BLaER1 treated with 17β-estradiol and CSF1 and Interleukin-3, amounts not matched to agents 10 nM and 100 nM (cell line): ENCODE data around the gene STX1B.

ENCODE experiments used
- H3K27ac ChIP-seq, 11 experiments: shearing (Covaris generic); formaldehyde crosslinking; 2 replicates each; pipeline ENCODE4 v1.8.1; 2022
- H3K27me3 ChIP-seq, 11 experiments: shearing (Covaris generic); formaldehyde crosslinking; 2 replicates each; pipeline ENCODE4 v1.8.1; 2022
- H3K36me3 ChIP-seq, 11 experiments: shearing (Covaris generic); formaldehyde crosslinking; 2 replicates each; pipeline ENCODE4 v1.8.1; 2022
- H3K4me1 ChIP-seq, 10 experiments: shearing (Covaris generic); formaldehyde crosslinking; 2 replicates each; pipeline ENCODE4 v1.8.1; 2022
- H3K4me2 ChIP-seq, 11 experiments: shearing (Covaris generic); formaldehyde crosslinking; 2 replicates each; pipeline ENCODE4 v1.8.1; 2022
- H3K4me3 ChIP-seq, 10 experiments: shearing (Covaris generic); formaldehyde crosslinking; 2 replicates each; pipeline ENCODE4 v1.8.1; 2022
- H3K9ac ChIP-seq, 11 experiments: shearing (Covaris generic); formaldehyde crosslinking; 2 replicates each; pipeline ENCODE4 v1.8.1; 2022
- H3K9me3 ChIP-seq, 11 experiments: shearing (Covaris generic); formaldehyde crosslinking; replicated peaks in 1 of 11; 2 replicates each; pipeline ENCODE4 v1.8.1; 2022
- H4K20me1 ChIP-seq, 11 experiments: shearing (Covaris generic); formaldehyde crosslinking; 2 replicates each; pipeline ENCODE4 v1.8.1; 2022
- Cebpa-rat ChIP-seq, 11 experiments: shearing (Covaris generic); IDR thresholded peaks; 2 replicates each; pipeline ENCODE4 v1.8.1; 2022

The STX1B gene

DNA sequence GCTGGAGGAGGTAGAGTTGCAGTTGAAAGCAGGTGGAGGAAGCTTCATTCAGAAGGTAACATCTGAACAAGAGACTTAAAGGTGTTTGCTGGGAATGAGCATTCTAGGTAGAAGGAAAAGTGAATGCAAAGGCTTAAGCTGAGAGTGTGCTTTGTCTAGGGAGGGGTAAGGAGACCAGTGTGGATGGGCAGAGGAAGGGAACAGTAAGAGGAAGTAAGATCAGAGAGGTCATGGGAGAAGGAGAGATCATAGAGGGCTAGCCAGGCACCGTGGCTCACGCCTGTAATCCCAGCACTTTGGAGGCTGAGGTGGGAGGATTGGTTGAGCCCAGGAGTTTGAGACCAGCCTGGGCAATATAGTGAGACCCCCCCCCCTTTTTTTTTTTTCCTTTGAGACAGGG is 26.3 kb upstream of the STX1B start:
- Histone ChIP-seq H3K4me3 (peak overlapping the region in 1 of 10 experiments; percentile 4; a peak in 1 of 20 replicates), H3K9ac (peak overlapping the region in 2 of 11 experiments; percentile 38 to 96; a peak in 3 of 22 replicates), H4K20me1 (peaks cover 7 to 55% (median 11%) of the 10 kb centered on the region in 11 experiments; a peak in 19 of 22 replicates), H3K4me1 (peaks cover 14 to 44% (median 30%) of the 10 kb centered on the region in 10 experiments), H3K4me2 (peak overlapping the region in 5 of 11 experiments; percentile 2 to 98 (median 90); a peak in 9 of 22 replicates), H3K9me3 (no peaks in the 10 kb centered on the region), H3K36me3 (peaks cover 46 to 68% (median 60%) of the 10 kb centered on the region in 11 experiments), H3K27ac (peak overlapping the region in 3 of 11 experiments; percentile 31 to 42 (median 37); a peak in 5 of 22 replicates), H3K27me3 (no peaks in the 10 kb centered on the region)
- TF ChIP-seq Cebpa-rat (IDR thresholded peaks at IDR 0.05), result no peak

DNA sequence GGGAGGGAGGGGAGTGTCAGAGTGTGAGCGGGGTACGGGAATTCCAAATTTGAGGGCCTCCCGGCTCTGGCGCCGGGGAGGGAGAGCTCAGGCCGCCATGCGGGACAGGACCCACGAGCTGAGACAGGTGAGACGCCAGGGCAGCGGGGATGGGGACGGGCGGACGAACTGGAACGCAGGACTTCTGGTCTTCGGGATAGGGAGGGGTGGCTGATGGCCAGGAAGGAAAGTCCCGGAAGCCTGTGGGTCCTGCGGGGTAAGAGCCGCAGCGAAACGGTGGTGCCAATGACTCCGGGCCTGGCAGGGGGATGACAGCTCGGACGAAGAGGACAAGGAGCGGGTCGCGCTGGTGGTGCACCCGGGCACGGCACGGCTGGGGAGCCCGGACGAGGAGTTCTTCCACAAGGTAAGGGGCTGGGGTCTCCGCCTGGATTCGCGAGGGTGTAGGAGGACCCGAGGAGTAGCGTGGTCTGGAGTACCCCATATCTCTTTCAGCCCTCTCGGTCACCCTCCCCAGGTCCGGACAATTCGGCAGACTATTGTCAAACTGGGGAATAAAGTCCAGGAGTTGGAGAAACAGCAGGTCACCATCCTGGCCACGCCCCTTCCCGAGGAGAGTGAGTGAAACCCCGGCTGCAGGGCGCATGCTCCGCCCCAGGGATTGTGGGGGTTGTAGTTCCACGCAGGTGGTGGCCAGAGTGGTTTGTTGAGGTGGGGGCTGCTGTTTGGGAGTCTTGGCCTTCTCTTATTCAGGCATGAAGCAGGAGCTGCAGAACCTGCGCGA is 23.5 kb upstream of the STX1B start:
- Histone ChIP-seq H3K4me2 (peak overlapping the region; percentile 81 to 98 (median 89)), H3K27ac (peak overlapping the region; percentile 91 to 99 (median 93))
- no peak for TF ChIP-seq Cebpa-rat (IDR thresholded peaks at IDR 0.05)

DNA sequence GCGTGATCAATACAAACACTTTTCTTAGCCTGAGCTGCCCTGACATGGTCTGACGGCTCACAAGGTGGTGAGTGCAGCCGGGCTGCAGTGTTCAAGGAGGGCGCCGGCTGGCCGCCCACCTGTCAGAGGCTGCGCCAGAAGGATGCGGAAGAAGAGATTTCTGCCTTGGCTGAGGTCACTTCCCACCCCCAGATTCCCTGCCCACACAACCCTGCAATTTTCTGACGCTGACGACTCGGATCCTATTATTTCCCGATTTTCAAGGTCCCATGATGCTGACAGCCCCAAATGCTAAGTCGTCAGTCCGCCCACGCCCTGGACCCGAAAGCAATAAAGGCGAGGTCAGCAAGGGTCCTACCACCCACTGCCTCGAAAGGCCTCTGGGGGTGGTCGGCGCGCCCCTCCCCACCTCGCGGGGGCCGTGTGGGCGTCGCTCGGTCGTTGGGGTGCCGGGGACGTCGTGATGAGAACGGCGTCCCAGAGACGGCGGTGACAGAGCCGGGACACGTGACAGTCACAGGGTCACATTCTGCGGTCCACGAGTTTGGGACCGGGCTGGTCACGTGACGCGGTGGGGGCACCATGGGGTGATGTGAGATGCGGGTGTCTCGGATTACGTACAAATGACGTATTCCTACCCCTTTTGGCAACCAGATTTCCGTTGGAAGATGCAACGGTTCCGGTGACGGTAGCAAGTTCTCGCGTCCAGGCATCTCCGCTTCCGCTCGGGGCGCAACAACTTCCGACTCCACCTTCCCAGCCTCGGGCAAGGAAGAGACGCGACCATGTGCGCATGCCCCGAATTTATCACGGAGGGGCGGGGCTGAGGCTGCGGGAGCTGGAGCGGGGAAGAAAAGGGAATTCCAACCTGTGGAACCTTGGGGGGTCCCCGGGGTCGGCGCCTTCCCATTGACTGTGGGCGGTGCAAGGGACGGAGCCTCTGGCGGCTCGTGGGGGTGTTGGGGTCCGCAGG is 22.6 kb upstream of the STX1B start, which contains the start of gene STX4:
TSS of gene STX4 (plus strand) at position 823 of the 973 bp plus-strand sequence. CDS start 248 bp downstream, outside the sequence.
- peak in 1 of 11 experiments; percentile 22; a peak in 1 of 22 replicates for TF ChIP-seq Cebpa-rat (IDR thresholded peaks at IDR 0.05)
- Histone ChIP-seq H4K20me1 (peaks cover 7 to 27% (median 11%) of the 10 kb centered on the region in 11 experiments; a peak in 18 of 22 replicates), H3K4me1 (peaks cover 14 to 68% (median 31%) of the 10 kb centered on the region in 10 experiments), H3K4me3 (peak within 1 kb of the TSS; percentile 76 to 99 (median 98)), H3K4me2 (peak within 1 kb of the TSS; percentile 81 to 98 (median 89)), H3K9me3 (no peaks in the 10 kb centered on the region), H3K36me3 (peaks cover 17 to 33% (median 26%) of the 10 kb centered on the region in 11 experiments; a peak in 20 of 22 replicates), H3K9ac (peak within 1 kb of the TSS; percentile 84 to 96 (median 89)), H3K27me3 (no peaks in the 10 kb centered on the region), H3K27ac (peak within 1 kb of the TSS; percentile 91 to 99 (median 93))

More for the DNA sequence above, 23.5 kb upstream of the STX1B start:
- Histone ChIP-seq H4K20me1 (peaks cover 7 to 36% (median 11%) of the 10 kb centered on the region in 11 experiments; a peak in 18 of 22 replicates), H3K27me3 (no peaks in the 10 kb centered on the region), H3K4me3 (peak overlapping the region; percentile 76 to 99 (median 98)), H3K9ac (peak overlapping the region; percentile 84 to 96 (median 89)), H3K4me1 (peaks cover 14 to 67% (median 31%) of the 10 kb centered on the region in 10 experiments), H3K36me3 (peaks cover 26 to 42% (median 35%) of the 10 kb centered on the region in 11 experiments; a peak in 21 of 22 replicates), H3K9me3 (no peaks in the 10 kb centered on the region)

DNA sequence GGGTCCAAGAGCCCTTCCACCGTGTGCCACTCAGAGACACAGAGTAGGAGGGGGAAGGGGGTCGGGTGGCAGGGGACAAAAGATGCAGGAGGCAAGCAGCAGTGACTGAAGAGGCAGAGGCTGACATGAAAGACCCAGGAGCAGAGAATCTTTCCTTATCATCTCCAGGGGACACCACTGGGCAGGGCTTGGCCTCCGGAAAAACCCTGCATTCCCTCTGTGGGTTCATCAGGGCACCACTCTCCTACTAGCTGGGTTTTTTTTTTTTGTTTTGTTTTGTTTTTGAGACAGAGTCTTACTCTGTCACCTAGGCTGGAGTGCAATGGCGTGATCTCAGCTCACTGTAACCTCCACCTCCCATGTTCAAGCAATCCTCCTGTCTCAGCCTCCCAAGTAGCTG is 20.8 kb upstream of the STX1B start:
- no peaks in the 10 kb centered on the region for H3K27me3 ChIP-seq
- peak overlapping the region in 3 of 11 experiments; percentile 99; a peak in 5 of 22 replicates for H3K27ac ChIP-seq
- H3K36me3 ChIP-seq, result peaks cover 11 to 20% (median 19%) of the 10 kb centered on the region in 11 experiments; a peak in 19 of 22 replicates
- TF ChIP-seq Cebpa-rat (IDR thresholded peaks at IDR 0.05), result no peak
- peaks cover 7 to 22% (median 10%) of the 10 kb centered on the region in 11 experiments; a peak in 18 of 22 replicates for H4K20me1 ChIP-seq
- H3K4me3 ChIP-seq, result no peak overlapping the region
- no peaks in the 10 kb centered on the region for H3K9me3 ChIP-seq
- peak overlapping the region in 2 of 11 experiments; percentile 95 to 96; a peak in 4 of 22 replicates for H3K9ac ChIP-seq
- H3K4me2 ChIP-seq, result peak overlapping the region in 3 of 11 experiments; percentile 90 to 93 (median 91); a peak in 6 of 22 replicates
- peaks cover 19 to 64% (median 31%) of the 10 kb centered on the region in 10 experiments for H3K4me1 ChIP-seq

DNA sequence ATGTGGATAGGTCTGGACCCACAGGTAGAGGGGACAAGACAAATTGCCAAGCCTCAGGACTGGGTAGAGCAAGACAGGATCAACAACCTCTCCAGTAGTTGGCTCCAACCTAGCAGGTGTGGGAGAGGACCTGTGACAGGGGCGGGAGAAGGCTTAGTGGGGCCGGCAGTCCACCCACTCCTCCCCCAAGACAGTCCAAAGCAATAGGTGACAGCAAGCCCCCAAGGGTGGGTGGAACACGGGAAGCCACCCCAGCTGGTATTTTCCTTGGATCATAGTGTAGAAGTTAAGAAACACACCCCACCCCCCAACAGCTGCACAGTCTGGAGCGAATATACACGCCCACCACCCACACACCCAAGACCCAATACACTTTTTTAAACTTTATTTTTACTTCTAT is 18.8 kb upstream of the STX1B start:
- no peak for TF ChIP-seq Cebpa-rat (IDR thresholded peaks at IDR 0.05)
- Histone ChIP-seq H3K4me2 (no peak overlapping the region), H3K36me3 (peaks cover 0 to under 1% (median 0%) of the 10 kb centered on the region in 11 experiments; a peak in 1 of 22 replicates), H3K9me3 (no peaks in the 10 kb centered on the region), H3K4me1 (peaks cover 25 to 64% (median 30%) of the 10 kb centered on the region in 10 experiments), H3K9ac (peak overlapping the region in 1 of 11 experiments; percentile 2; a peak in 1 of 22 replicates), H4K20me1 (peaks cover under 1 to 3% (median 1%) of the 10 kb centered on the region in 11 experiments; a peak in 17 of 22 replicates), H3K4me3 (no peak overlapping the region), H3K27ac (no peak overlapping the region; a peak in 1 of 22 replicates), H3K27me3 (no peaks in the 10 kb centered on the region)

DNA sequence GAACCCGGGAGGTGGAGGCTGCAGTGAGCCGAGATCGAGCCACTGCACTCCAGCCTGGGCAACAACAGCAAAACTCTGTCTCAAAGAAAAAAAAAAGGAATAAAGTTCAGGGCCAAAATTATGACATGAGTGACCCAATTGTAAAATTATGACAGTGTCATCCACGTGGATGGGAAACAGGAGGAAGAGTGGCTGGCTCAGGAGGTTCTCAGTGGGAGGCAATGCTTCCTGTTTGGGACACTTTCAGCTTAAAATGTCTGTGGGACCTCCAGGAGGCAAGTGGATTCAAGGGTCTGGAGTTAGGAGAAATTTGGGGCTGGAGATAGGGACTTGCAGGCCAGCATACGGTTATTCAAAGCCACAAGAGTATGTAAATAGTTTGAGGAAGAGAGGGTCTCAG is 14.9 kb upstream of the STX1B start:
- Histone ChIP-seq H3K27ac (peak overlapping the region in 9 of 11 experiments; percentile 2 to 81 (median 44); a peak in 10 of 22 replicates), H3K4me2 (peak overlapping the region; percentile 34 to 78 (median 61)), H3K27me3 (no peaks in the 10 kb centered on the region), H3K4me3 (no peak overlapping the region), H3K9ac (peak overlapping the region in 7 of 11 experiments; percentile 0 to 69 (median 33); a peak in 8 of 22 replicates), H3K36me3 (no peaks in the 10 kb centered on the region), H3K9me3 (peaks cover 0 to 5% (median 0%) of the 10 kb centered on the region in 11 experiments; a peak in 2 of 22 replicates), H4K20me1 (no peaks in the 10 kb centered on the region), H3K4me1 (peaks cover 14 to 55% (median 21%) of the 10 kb centered on the region in 10 experiments)
- no peak for TF ChIP-seq Cebpa-rat (IDR thresholded peaks at IDR 0.05)

DNA sequence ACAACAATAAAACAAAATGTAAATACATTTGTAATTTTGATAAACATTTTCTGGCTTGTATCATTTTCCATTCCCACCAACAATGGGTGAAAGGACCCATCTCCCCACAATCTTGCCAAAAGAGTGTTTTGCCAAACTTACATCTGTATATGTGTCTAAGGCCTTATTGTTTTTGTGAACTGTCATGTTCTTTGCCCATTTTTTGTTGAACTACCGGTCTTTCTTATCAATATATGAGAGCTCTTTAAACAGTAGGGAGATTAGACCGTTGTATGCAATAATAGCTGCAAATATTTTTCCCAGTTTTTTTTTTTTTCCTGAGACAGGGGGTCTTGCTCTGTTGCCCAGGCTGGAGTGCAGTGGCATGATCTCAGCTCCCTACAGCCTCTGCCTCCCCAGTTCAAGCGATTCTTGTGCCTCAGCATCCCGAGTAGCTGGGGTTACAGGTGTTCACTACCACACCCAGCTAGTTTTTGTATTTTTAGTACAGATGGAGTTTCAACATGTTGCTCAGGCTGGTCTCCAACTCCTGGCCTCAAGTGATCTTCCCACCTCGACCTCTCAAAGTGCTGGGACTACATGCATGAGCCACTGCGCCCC is 13.3 kb upstream of the STX1B start:
- Histone ChIP-seq H3K9me3 (peaks cover 0 to 6% (median 0%) of the 10 kb centered on the region in 11 experiments; a peak in 2 of 22 replicates), H3K27me3 (no peaks in the 10 kb centered on the region), H3K36me3 (no peaks in the 10 kb centered on the region), H4K20me1 (no peaks in the 10 kb centered on the region), H3K4me3 (no peak overlapping the region), H3K27ac (no peak overlapping the region), H3K4me2 (no peak overlapping the region), H3K4me1 (peaks cover 14 to 42% (median 21%) of the 10 kb centered on the region in 10 experiments), H3K9ac (no peak overlapping the region)
- no peak for TF ChIP-seq Cebpa-rat (IDR thresholded peaks at IDR 0.05)

DNA sequence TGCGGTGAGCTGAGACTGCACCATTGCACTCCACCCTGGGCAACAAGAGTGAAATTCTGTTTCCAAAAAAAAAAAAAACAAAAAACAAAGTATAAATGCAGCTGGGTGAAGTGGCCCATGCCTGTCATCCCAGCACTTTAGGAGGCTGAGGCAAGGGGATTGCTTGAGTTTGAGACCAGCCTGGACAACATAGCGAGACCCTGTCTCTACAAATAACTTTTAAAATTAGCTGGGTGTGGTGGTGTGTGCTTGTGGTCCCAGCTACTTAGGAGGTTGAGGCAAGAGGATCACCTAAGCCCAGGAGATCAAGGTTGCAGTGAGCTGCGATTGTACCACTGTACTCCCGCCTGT is 12.8 kb upstream of the STX1B start:
- Histone ChIP-seq H3K4me2 (peak overlapping the region in 2 of 11 experiments; percentile 7 to 23; a peak in 1 of 22 replicates), H4K20me1 (no peaks in the 10 kb centered on the region), H3K4me1 (peaks cover 14 to 42% (median 21%) of the 10 kb centered on the region in 10 experiments), H3K9ac (no peak overlapping the region), H3K27ac (no peak overlapping the region), H3K4me3 (no peak overlapping the region), H3K27me3 (no peaks in the 10 kb centered on the region), H3K9me3 (peaks cover 0 to 6% (median 0%) of the 10 kb centered on the region in 11 experiments; a peak in 2 of 22 replicates), H3K36me3 (no peaks in the 10 kb centered on the region)
- TF ChIP-seq Cebpa-rat (IDR thresholded peaks at IDR 0.05), result no peak
